A673 (cell line): ENCODE data around the gene HARBI1. TPM values are rescaled to one million over a fixed set of nuclear protein-coding genes. Genes with fewer than 3 reads are reported as not detected.

Source experiments
- BruUV-seq: library from RNA; stranded (reverse); fragments of 400-500 nt; replicated peaks from 2 replicates; lab custom pipeline; 2021; lab: Mats Ljungman, UMichigan
- CTCF ChIA-PET: fragments of 300-600 bp; sonication (Branson Sonifier 250); formaldehyde crosslinking; loops from one replicate; lab custom pipeline; 2022; ENCODE audit warnings: antibody characterized with exemption; lab: Charles Lee
- POLR2A ChIA-PET: fragments of 300-600 bp; sonication (Branson Sonifier 250); formaldehyde crosslinking; loops from one replicate; lab custom pipeline; 2022; ENCODE audit warnings: antibody characterized with exemption; ENCODE audit not compliant: low non-redundant PET; lab: Charles Lee
- DNase-seq: peaks from one replicate; pipeline ENCODE4 v3.0.0-alpha.2; 2015; ENCODE audit warnings: low spot score
- H3K27ac ChIP-seq: fragments of 200-600 bp; sonication (generic); 2 replicates; pipeline ENCODE4 v1.5.1; 2016; ENCODE audit warnings: mixed run types, low read depth, mild to moderate bottlenecking, mixed read lengths, antibody characterized with exemption, low read length; ENCODE audit not compliant: poor library complexity, severe bottlenecking
- H3K27me3 ChIP-seq: fragments of 200-600 bp; sonication (generic); replicated peaks from 2 replicates; pipeline ENCODE4 v1.6.1; 2017; ENCODE audit warnings: mixed run types, low read depth, mild to moderate bottlenecking, mixed read lengths, antibody characterized with exemption, low read length; ENCODE audit not compliant: insufficient read depth, poor library complexity
- H3K36me3 ChIP-seq: fragments of 200-600 bp; sonication (generic); 2 replicates; pipeline ENCODE4 v1.6.1; 2016; ENCODE audit warnings: mixed run types, mild to moderate bottlenecking, mixed read lengths, antibody characterized with exemption, low read length; ENCODE audit not compliant: insufficient read depth, poor library complexity, severe bottlenecking
- H3K4me1 ChIP-seq: fragments of 200-600 bp; sonication (generic); 2 replicates; pipeline ENCODE4 v1.6.1; 2017; ENCODE audit warnings: mixed run types, mild to moderate bottlenecking, mixed read lengths, antibody characterized with exemption, low read length; ENCODE audit not compliant: insufficient read depth, poor library complexity, severe bottlenecking
- H3K4me3 ChIP-seq: fragments of 200-600 bp; sonication (generic); 2 replicates; pipeline ENCODE4 v1.5.1; 2016; ENCODE audit warnings: low read depth, mixed run types, mild to moderate bottlenecking, mixed read lengths, low read length; ENCODE audit not compliant: poor library complexity, severe bottlenecking
- H3K9me3 ChIP-seq: fragments of 200-600 bp; sonication (generic); 2 replicates; pipeline ENCODE4 v1.6.1; 2016; ENCODE audit warnings: mixed run types, low read depth, mild to moderate bottlenecking, mixed read lengths, antibody characterized with exemption, low read length; ENCODE audit not compliant: poor library complexity, severe bottlenecking
- CTCF ChIP-seq: fragments of 300-800, 200-600 bp; sonication (generic); conservative IDR thresholded peaks from 2 replicates; pipeline ENCODE4 v1.5.1; 2017; ENCODE audit warnings: low read depth, mild to moderate bottlenecking, antibody characterized with exemption, low read length, moderate library complexity, mixed read lengths
- EZH2 ChIP-seq: fragments of 200-600 bp; sonication (generic); IDR thresholded peaks from 2 replicates; pipeline ENCODE4 v1.6.1; 2017; ENCODE audit warnings: borderline replicate concordance, low read depth, mild to moderate bottlenecking, mixed read lengths, antibody characterized with exemption, low read length; ENCODE audit not compliant: poor library complexity, severe bottlenecking
- intact Hi-C: fragments of 100-400 bp; cut with micrococcal nuclease; formaldehyde crosslinking; loops from one replicate; pipeline ENCODE4 v1.10.0; 2022; ENCODE audit not compliant: unreplicated experiment
- total RNA-seq: library from RNA; stranded (reverse); gene quantifications from 2 replicates; pipeline ENCODE4 v1.2.3, GENCODE V29; 2021

Gene HARBI1
- total RNA-seq, 1 experiment from 2014 or later, result 11.6 TPM

- no peak for DNase-seq
- Histone ChIP-seq H3K4me1 (peaks cover 3% of the 10 kb centered on the region), H3K4me3 (no peak overlapping the region), H3K27me3 (no peaks in the 10 kb centered on the region), H3K27ac (no peak overlapping the region), H3K9me3 (peaks cover 6% of the 10 kb centered on the region), H3K36me3 (peaks cover 15% of the 10 kb centered on the region)
- ChIA-PET CTCF (no interaction called here), POLR2A (no interaction called here)
- intact Hi-C loops, result no loop called here
- BruUV-seq, result no TSS peak
- TF ChIP-seq CTCF (no peak), EZH2 (no peak)
Measured at GRCh38 chr11:46637546-46637945, 20.5 kb upstream of the HARBI1 start.

- no peak overlapping the region for H3K27ac ChIP-seq
- CTCF ChIA-PET, result no interaction called here
- BruUV-seq, result no TSS peak
Measured at GRCh38 chr11:46635557-46636139, 18.6 kb upstream of the HARBI1 start.

GRCh38 chr11:46633291-46634217 is 16.5 kb upstream of the HARBI1 start:
- intact Hi-C loops, result no loop called here
- no peaks in the 10 kb centered on the region for H3K27me3 ChIP-seq
- DNase-seq, result no peak
- H3K27ac ChIP-seq, result no peak overlapping the region
- no TSS peak for BruUV-seq
- peaks cover 18% of the 10 kb centered on the region for H3K36me3 ChIP-seq
- H3K4me1 ChIP-seq, result no peaks in the 10 kb centered on the region
- ChIA-PET POLR2A (no interaction called here), CTCF (no interaction called here)
- no peak for TF ChIP-seq CTCF
- no peaks in the 10 kb centered on the region for H3K9me3 ChIP-seq
- H3K4me3 ChIP-seq, result no peak overlapping the region

More at GRCh38 chr11:46635557-46636139, 18.6 kb upstream of the HARBI1 start:
- TF ChIP-seq EZH2, result no peak
- no peak for TF ChIP-seq CTCF
- Histone ChIP-seq H3K4me3 (no peak overlapping the region), H3K27me3 (no peaks in the 10 kb centered on the region), H3K36me3 (peaks cover 23% of the 10 kb centered on the region), H3K4me1 (peaks cover 3% of the 10 kb centered on the region), H3K9me3 (peaks cover 6% of the 10 kb centered on the region)
- no peak for DNase-seq
- intact Hi-C loops, result no loop called here
- POLR2A ChIA-PET, result no interaction called here
